Activated CD4-positive, alpha-beta T cell treated with anti-CD3 and anti-CD28 coated beads, Interleukin-10, Interleukin-2, amounts not matched to agents 100 ng/mL and 50 ng/mL, durations not matched to agents 16 hours and 8 hours (primary cell): ENCODE data around the gene PDZD4.

Experiments used
- DNase-seq: peaks from one replicate; pipeline ENCODE4 v3.0.0-alpha.2; 2020

PDZD4 gene

GRCh38 chrX:153769158-153769864, 61.0 kb downstream of the PDZD4 start:
- no peak for DNase-seq

DNA sequence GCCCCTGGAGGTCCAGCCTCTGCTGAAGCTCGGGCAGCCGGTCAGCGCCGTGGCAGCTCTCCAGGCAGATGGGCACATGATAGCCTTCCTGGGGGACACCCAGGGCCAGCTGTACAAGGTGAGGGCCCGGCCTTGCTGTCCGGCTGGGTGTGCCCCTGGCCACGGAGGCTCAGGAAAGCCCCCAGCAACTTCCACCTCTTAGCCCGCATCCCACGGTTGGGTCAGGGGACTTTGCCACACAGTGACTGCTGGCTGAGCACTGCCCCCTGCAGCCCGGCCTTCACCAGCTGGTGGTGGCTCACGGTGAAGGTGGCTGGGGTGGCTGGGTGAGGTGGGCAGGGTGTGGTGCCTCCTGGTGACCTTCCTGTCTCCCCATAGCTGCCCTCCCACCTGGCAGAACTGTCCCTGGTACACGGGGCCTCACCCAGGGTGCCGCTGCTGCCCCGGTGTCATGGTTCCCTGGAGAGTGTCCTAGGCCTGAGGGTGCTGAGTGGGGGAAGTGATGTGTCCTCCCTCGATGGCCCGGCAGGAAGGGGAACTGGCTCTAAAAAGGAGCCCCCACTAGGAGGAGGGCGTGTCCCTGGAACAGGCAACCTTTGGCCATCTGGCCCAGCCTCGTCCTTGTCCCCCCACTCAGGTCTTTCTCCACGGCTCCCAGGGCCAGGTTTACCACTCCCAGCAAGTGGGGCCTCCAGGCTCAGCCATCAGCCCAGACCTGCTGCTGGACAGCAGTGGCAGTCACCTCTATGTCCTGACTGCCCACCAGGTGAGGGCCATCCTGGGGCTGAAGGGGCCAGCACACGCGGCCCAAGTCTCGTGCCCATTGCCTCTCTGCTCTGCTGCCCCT, 61.8 kb downstream of the PDZD4 start:
- no peak for DNase-seq

GRCh38 chrX:153767674-153768055, 62.7 kb downstream of the PDZD4 start:
- DNase-seq, result no peak

DNA sequence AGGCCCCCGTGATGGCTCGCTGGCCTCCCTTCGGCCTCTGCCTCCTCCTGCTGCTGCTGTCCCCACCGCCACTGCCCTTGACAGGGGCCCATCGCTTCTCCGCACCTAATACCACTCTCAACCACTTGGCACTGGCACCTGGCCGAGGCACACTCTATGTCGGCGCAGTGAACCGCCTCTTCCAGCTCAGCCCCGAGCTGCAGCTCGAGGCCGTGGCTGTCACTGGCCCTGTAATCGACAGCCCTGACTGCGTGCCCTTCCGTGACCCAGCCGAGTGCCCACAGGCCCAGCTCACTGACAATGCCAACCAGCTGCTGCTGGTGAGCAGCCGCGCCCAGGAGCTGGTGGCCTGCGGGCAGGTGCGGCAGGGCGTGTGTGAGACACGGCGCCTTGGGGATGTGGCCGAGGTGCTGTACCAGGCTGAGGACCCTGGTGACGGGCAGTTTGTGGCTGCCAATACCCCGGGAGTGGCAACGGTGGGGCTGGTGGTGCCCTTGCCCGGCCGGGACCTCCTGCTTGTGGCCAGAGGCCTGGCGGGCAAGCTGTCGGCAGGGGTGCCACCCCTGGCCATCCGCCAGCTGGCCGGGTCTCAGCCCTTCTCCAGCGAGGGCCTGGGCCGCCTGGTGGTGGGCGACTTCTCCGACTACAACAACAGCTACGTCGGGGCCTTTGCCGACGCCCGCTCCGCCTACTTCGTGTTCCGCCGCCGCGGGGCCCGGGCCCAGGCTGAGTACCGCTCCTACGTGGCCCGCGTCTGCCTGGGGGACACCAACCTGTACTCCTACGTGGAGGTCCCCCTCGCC, 63.3 kb downstream of the PDZD4 start:
- no peak for DNase-seq

DNA sequence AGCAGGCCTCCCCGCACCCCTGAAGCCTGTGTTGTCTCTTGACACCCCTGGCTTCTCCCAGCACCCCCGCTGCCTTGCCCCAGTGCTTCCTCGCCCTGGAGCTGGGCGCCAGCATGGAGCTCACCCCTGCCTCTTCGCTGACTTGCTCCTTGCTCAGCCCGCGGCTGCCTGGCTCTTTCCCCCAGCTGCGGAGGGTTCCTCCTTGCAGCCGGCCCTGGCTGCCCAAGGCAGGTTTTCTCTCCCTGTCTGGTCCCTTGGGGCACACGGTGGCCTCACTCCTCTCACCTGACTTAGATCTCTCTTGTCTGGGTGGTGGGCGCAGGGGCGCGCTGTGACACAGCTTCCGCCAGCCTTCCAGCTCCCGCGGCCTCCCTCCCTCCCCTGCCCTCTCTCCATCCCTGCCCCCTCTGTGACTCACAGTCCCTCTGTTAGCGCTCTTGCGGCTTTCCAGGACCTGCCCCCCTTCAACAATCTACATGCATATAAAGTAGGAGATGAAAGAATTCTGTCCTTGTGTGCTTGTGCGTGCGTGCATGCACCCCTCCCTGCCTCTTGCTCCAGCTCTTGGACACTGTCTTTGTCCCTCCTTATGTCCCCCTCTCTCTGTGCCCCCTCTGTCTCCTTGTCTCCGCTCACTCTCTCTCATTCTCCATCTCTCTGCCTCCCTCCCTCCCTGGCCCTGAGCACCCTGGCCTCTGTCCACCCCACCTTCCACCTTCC, 64.1 kb downstream of the PDZD4 start:
- no peak for DNase-seq

- no peak for DNase-seq
Observed at GRCh38 chrX:153765138-153766079, 64.9 kb downstream of the PDZD4 start.

DNA sequence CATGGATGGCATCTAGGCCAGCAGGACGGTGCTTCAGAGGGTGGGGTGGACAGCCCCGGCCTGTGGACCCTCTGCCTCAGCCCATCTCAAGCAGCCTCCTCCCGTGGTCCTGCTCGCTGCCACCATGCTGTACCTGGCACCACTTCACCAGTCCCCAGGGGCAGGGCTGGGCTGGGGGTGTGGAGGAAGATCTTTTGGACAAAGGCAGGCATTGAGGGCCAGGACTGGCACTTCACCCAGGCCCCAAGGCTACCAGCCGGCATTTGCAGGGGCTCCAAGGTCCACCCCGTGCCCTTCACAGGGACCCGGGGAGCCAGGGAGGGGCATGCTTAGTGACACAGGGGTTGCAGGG, 65.6 kb downstream of the PDZD4 start:
- no peak for DNase-seq

DNA sequence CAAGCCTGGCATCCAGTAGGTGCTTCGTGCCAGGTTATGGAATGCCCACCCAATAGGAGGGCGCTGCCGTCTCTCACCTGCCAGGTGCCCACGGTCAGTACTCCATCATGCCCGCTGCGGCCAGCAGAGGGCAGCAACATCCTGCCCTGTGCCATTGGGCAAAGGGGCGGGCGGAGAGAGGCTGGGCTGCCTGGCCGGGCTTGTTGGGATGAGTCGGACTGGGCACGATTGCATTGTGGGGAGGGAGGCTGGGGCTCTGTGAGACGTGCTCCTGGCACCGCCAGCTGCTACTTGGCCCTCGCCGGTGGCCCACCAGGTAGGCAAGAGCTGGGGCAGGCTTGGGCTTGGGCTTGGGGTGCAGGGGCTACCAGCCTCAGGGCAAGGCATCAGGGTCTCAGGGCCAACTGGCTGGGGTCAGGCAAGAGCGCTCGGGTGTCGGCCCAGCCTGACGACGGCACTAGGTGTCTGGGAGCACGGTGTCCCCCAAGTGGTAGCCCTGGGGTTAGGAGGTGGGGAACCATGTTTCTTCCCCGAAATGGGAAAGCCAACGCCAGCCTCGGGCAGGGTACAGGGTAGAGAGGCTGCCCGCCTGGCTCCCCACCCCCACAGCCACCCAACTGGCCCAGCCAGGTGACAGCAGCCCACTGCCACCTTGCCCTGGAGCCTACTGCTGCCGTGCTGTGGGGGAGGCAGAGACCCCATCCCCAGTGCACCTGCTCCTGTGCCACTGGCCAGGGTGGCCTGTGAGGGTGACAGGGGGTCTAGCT, 66.2 kb downstream of the PDZD4 start, which contains the start of gene PLXNB3:
Gene PLXNB3, plus strand, starts transcription at position 261 of the 767 bp plus-strand sequence. CDS start 1,287 bp downstream, outside the sequence.
- DNase-seq, result peak; percentile 85

- no peak for DNase-seq
Observed at GRCh38 chrX:153763298-153763932, 66.9 kb downstream of the PDZD4 start.

- DNase-seq, result no peak
Observed at GRCh38 chrX:153762626-153763173, 67.6 kb downstream of the PDZD4 start.

GRCh38 chrX:153761863-153762262, 68.5 kb downstream of the PDZD4 start:
- no peak for DNase-seq

GRCh38 chrX:153755136-153755535, 75.2 kb downstream of the PDZD4 start:
- DNase-seq, result no peak
